ENCODE measurements around the gene HS6ST1.
"Not testable (repeated sequence)": the region's sequence is repeated elsewhere in the genome, so short reads cannot be mapped to it uniquely, and the experiment has no call there.

The HS6ST1 gene

DNA sequence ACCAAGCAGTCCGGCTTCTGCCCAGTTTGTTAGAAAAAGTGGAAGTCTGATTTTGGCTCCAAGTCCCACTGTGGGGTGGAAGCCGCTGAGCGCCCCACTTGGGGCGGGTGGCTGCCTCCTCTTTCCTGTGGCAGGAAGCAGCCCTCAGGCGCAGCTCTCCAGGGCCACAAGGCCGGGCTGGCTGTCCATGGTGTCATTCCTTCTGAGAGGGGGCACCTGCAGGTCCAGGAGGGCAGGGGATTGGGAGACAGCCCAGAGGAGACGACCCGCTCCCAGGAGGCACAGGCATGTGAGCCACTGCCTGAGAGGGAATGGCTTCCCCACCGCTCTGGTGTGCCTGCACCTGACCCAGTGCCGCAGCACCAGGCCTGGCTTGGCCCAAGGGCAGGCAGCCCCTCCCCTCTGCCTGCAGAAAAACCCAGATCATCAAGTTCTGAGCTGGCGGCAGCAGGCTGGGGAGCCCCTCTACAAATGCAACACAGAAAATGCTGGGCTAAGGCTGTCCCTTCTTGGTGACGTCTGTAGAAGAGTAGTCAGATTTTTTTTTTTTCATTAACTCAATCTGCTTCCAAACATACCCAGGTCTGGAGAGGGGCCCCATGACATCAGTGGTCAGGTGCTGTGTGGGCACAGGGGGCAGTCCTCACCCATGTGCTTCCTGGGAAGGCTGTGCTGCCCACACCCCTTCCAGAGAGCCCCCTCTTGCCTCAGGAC is 38.4 kb downstream of the HS6ST1 start:
- no peak for DNase-seq

GRCh38 chr2:128279786-128280157 is 38.9 kb downstream of the HS6ST1 start:
- DNase-seq = no peak

- no peak for DNase-seq
Measured at GRCh38 chr2:128279009-128279408, 39.7 kb downstream of the HS6ST1 start.

GRCh38 chr2:128277961-128278681 is 40.5 kb downstream of the HS6ST1 start:
- DNase-seq = no peak

GRCh38 chr2:128276878-128277675 is 41.6 kb downstream of the HS6ST1 start:
- DNase-seq = no peak

DNA sequence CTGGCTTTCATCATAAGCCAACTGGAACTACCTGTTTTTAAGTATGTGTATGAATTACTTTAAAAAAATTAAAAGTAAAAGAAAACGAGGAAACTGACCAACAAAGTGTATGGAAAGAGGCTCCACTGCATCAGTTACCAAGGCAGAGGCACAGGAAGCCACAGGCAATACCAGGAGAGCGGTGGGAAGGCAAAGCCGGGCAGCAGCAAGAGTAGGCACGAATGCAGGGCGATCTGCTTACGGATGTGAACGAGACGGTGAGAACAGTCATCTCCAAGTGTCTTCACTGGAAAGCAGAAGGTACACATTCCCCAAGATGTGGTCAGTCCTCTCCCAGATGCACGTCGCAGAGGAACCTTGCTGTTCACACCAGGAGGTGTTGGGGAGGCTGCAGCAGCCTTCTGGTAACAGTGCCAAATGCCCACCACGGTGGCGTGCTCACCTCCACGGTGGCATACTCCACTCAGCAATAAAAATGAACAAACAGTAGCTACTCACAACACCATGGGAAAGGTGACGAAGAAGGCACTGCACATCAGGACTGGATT is 43.1 kb downstream of the HS6ST1 start:
- no peak for DNase-seq

GRCh38 chr2:128274218-128274617 is 44.5 kb downstream of the HS6ST1 start:
- DNase-seq = no peak

GRCh38 chr2:128273469-128274081 is 45.1 kb downstream of the HS6ST1 start:
- DNase-seq = no peak

GRCh38 chr2:128272601-128273468 is 45.8 kb downstream of the HS6ST1 start:
- no peak for DNase-seq

DNA sequence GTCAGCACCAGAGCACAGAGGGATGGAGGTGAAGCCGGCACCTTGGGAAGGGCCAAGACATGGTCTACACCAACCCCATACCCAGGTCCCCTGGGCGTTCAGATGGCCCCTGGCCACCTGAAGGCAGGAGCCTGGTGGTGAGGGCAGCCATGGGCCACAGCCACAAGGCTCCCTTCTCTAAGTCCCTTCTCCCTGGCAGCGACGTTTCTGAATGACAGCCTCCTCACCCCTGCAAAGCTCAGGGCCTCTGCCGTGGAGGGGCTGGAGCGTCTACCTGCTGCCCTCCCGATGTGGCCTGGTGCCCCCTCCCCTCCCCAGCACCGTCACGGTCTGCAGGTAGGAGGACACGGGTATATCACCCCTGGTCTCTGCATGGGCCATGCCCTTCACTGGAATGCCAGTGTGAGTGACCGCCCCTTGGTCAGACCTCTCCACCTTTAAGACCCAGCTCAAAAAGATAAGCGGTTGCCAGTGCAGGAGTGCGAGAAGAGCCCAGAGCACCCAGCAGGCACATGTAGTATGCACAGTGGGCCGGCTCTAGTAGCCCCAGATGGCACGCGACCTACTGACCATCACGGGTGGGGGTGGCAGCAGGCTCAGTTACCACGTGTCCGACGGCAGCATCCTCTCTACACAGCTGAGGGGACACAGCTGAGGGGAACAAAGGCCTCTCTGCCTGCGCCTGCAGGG is 46.6 kb downstream of the HS6ST1 start:
- no peak for DNase-seq

DNA sequence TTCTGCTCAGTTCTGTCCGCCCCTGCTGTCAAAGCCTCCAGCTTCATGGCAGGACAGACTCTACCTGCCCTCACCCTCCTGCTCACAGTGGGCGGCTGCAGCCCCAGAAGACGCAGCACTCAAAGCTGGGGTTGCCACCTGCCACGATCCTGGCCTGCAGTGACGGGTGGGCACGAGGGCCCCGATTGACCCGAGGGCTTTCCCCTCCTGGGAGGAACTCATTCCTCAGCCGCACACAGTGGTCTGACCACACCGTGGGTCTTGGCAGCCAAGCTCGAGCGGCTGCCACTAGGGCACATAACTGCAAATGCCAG is 47.1 kb downstream of the HS6ST1 start:
- DNase-seq = no peak

DNA sequence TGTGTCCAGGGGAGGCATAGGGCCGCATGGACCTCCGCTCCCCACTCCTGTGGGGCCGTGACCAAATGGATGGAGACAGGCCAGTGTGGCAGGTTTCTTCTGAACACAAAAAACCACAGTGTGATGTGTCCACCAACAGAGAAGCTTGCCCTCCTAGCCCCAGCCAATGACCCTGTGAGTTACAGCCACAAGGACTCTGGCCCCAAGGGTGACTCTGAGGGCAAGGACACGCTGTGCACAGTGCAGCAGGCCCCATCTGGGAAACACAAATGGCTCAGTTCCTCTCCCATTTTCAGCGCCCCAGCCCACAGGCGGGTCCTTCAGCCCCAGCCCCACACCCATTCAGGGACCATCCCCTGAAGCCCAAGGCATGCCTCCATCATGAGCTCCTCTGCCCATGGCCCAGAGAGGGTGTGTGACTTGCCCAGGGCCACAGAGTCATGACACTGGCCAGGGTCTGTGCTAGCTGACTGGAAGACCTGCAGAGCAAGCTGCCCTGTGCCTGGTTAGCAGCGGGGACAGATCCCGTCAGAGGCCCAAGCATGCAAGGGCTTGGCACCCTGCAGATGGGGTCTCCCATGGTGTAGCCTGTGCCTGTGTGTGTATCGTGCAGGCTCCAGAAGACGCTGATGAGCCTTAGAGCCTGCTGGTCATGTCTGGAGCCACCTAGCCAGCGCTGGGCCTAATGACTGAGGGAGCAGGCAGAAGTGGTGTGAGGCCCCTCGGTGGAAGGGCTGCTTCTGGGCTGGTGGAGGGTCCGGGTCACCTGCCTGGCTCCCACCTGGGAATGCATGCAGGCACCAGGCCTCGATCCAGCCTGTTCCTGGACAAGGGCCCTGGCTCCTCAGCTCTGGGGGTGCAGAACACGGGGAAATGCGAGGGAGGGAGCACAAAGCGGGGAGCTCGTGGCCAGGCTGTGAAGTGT is 47.7 kb downstream of the HS6ST1 start:
- DNase-seq = no peak

- DNase-seq = no peak
Measured at GRCh38 chr2:128269990-128270671, 48.5 kb downstream of the HS6ST1 start.

DNA sequence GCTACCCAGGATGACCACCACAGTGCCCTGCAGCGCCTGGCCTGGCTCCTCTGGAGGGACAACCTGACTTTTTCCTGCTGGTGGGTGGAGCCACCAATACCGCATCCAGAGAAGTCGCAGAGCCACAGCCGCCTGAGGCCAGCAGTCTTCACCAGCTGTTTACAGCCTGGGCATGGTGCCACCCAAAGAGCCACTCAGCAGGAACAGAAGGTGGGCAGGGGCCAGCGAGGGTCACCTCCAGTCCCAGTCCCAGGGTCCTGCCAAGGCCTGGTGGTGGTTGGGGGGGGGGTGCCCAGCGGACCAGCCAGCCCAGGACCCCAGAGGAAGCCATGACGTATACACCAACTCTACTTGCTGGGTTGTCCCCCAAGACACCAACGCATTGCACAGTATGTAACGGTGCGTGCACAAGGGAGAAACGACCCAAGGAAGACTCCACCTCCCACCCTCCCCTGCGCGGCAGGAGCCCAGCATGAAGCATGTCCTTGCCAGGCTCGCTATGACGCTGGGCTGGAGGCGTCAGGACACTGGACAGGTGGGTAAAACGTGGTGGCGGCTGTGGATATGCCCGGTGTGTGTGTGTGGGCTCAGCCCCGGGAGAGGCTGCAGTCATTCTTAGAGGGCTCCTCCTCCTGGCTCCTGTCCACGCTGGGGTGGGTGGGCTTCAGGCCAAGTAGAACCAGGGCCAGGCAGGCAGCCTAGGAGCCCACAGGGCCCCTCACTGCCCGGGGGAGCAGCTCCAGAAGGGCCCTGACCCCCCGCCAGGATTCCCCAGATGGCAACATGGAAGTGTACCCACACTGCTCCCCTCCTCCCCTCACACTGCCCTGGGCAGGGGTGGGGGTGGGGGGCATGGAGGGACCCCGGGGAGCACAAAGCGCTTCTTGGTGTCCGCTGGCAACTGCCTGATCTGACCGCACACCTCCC is 49.3 kb downstream of the HS6ST1 start:
- no peak for DNase-seq

DNA sequence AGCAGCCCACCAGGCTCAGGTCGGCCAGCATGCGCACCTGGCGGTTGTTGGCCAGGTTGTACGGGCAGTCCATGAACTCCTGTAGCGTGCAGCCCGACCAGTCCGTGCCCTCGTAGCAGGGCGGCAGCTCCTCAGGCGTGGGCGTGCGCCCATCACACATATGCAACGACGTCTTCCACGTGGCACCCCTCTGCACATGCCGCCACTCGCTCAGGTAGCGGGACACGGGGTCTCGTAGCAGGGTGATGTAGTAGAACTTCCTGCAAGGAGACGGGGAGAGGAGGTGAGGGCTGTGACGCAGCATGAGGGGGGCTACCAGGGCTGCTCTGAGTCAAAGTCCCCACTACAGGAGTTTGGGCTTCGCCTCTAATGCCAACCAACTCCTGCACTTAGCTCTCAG is 50.1 kb downstream of the HS6ST1 start:
- not testable (repeated sequence) for DNase-seq

DNA sequence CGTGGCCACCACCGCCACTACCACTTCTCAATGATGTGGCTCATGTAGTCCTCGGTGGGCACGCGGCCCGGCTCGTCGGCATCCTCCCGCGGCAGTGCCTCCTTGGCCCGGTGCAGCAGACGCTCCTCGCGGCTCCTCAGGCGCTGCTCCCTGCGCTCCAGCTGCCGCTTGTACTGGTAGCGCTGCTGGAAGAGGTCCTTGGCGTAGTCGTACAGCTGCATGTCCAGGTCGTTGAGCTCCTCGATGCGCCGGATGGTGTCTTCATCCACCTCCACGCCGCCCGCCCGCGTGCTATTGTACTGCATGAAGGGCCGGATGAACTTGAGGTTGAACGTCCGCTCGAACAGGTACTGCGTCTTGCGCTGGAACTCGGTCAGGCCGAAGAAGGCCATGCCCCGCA is 50.5 kb downstream of the HS6ST1 start:
- DNase-seq = not testable (repeated sequence)

DNA sequence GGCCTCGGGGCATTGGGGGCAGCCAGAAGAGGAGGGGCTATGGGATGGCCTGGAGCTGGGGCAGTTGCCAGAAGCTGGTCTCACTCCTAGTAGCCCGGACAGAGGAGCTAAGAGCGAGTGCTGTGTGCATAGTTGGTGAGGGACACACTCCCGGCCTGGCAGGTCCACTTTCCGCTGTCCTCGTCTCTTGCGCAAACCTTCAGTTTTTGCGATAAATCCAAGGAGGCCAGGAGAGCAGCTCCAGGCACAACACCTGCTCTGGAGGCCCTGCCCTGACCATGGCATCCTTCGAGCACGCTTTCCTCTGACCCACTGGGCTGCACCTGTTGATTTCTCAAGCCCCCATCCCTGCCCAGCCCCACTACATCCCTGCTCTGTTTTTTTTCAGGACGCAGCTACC is 51.0 kb downstream of the HS6ST1 start:
- not testable (repeated sequence) for DNase-seq

DNA sequence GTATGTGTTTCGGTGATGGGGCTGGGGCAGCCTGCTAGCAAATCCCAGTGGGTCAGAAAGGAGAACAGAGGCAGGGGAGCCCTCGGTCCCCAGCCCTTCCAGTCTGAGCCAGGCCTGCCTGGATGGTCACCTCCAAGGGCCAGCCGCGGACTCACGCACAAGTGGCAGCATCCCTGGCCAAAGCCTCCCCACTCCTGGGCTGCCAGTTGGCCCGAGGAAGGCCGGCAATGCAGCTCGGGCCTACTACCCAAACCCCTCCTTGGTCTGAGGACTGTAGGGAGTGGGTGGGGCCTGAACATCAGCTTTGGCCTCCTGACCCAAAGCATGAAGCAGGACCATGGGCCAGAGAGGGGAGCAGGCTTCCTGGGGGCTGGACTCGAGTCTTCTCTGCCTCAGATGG is 51.5 kb downstream of the HS6ST1 start:
- DNase-seq = not testable (repeated sequence)

- DNase-seq = not testable (repeated sequence)
Measured at GRCh38 chr2:128266463-128266862, 52.2 kb downstream of the HS6ST1 start.
